Ishikawa (cell line): ENCODE data around the gene TOP1.

Experiments used
- CEBPB ChIP-seq: IDR thresholded peaks from 2 replicates; pipeline ENCODE4 v1.6.1; 2012
- EP300 ChIP-seq: IDR thresholded peaks from 2 replicates; pipeline ENCODE4 v1.6.1; 2012; ENCODE audit warnings: borderline replicate concordance
- FOXM1 ChIP-seq: IDR thresholded peaks from 2 replicates; pipeline ENCODE4 v1.6.1; 2012; ENCODE audit warnings: low read depth, borderline replicate concordance
- MAX ChIP-seq: IDR thresholded peaks from 2 replicates; pipeline ENCODE4 v1.6.1; 2012
- RAD21 ChIP-seq: IDR thresholded peaks from 2 replicates; pipeline ENCODE4 v1.6.1; 2012; ENCODE audit warnings: low read depth
- TAF1 ChIP-seq: IDR thresholded peaks from 2 replicates; pipeline ENCODE4 v1.6.1; 2012; ENCODE audit warnings: low read depth, mild to moderate bottlenecking
- TCF12 ChIP-seq: IDR thresholded peaks from 2 replicates; pipeline ENCODE4 v1.6.1; 2012; ENCODE audit warnings: low read depth
- USF1 ChIP-seq: IDR thresholded peaks from 2 replicates; pipeline ENCODE4 v1.6.1; 2012
- YY1 ChIP-seq: IDR thresholded peaks from 2 replicates; pipeline ENCODE4 v1.6.1; 2012; ENCODE audit warnings: low read depth
- ZBTB7A ChIP-seq: IDR thresholded peaks from 2 replicates; pipeline ENCODE4 v1.6.1; 2012; ENCODE audit warnings: low read depth

GRCh38 chr20:41054070-41054846, 25.6 kb downstream of the TOP1 start:
- TF ChIP-seq EP300 (no peak), MAX (no peak), CEBPB (no peak), ZBTB7A (no peak), FOXM1 (no peak), YY1 (no peak), RAD21 (no peak), USF1 (no peak), TAF1 (no peak), TCF12 (no peak)
